NCI-H226 (cell line): ENCODE results near the gene GRB2.

Source experiments
- DNase-seq: peaks from one replicate; pipeline ENCODE4 v3.0.0-alpha.2; 2015

GRB2 gene

GRCh38 chr17:75412455-75413317 lies 7.2 kb upstream of the GRB2 start:
- peak; percentile 22 for DNase-seq

- DNase-seq, result no peak
Observed at GRCh38 chr17:75411328-75412067, 6.0 kb upstream of the GRB2 start.

- DNase-seq, result no peak
Observed at GRCh38 chr17:75410141-75410540, 4.7 kb upstream of the GRB2 start.

GRCh38 chr17:75407655-75408352 lies 2.3 kb upstream of the GRB2 start:
- no peak for DNase-seq

GRCh38 chr17:75406222-75406615 lies 741 bp upstream of the GRB2 start:
- DNase-seq, result no peak

- DNase-seq, result peak; percentile 25
Observed at GRCh38 chr17:75404731-75405364, 630 bp downstream of the GRB2 start.

- DNase-seq, result peak; percentile 39
Observed at GRCh38 chr17:75404223-75404730, 1.2 kb downstream of the GRB2 start.

GRCh38 chr17:75403131-75403530 lies 2.3 kb downstream of the GRB2 start:
- DNase-seq, result no peak

GRCh38 chr17:75402026-75402425 lies 3.5 kb downstream of the GRB2 start:
- no peak for DNase-seq

GRCh38 chr17:75400326-75400939 lies 5.0 kb downstream of the GRB2 start:
- DNase-seq, result no peak

- no peak for DNase-seq
Observed at GRCh38 chr17:75398279-75398678, 7.2 kb downstream of the GRB2 start.

- DNase-seq, result no peak
Observed at GRCh38 chr17:75397217-75397616, 8.3 kb downstream of the GRB2 start.

- no peak for DNase-seq
Observed at GRCh38 chr17:75396796-75397195, 8.7 kb downstream of the GRB2 start.

- no peak for DNase-seq
Observed at GRCh38 chr17:75396025-75396424, 9.5 kb downstream of the GRB2 start.

GRCh38 chr17:75394332-75394918 lies 11.1 kb downstream of the GRB2 start:
- no peak for DNase-seq

- peak; percentile 99 for DNase-seq
Observed at GRCh38 chr17:75393523-75394331, 11.8 kb downstream of the GRB2 start.

- no peak for DNase-seq
Observed at GRCh38 chr17:75392559-75392958, 12.9 kb downstream of the GRB2 start.

GRCh38 chr17:75390982-75391381 lies 14.5 kb downstream of the GRB2 start:
- DNase-seq, result no peak

GRCh38 chr17:75388476-75389030 lies 16.9 kb downstream of the GRB2 start:
- no peak for DNase-seq

- no peak for DNase-seq
Observed at GRCh38 chr17:75387771-75388170, 17.7 kb downstream of the GRB2 start.

- DNase-seq, result no peak
Observed at GRCh38 chr17:75386430-75386829, 19.0 kb downstream of the GRB2 start.
